AG09309 (cell line): ENCODE data around the gene TSC22D3.

Source experiments
- DNase-seq: peaks from one replicate; pipeline ENCODE4 v3.0.0-alpha.2; 2010; ENCODE audit warnings: low read depth
- H3K4me3 ChIP-seq: 2 replicates; pipeline ENCODE4 v1.5.1; 2011; ENCODE audit warnings: mild to moderate bottlenecking, low read depth, low read length, moderate library complexity; ENCODE audit not compliant: control insufficient read depth
- TF ChIP-seq, protein P1 (sequence below): IDR thresholded peaks from 2 replicates; pipeline ENCODE4 v1.5.1; 2011; ENCODE audit warnings: mild to moderate bottlenecking, low read depth, low read length, inconsistent platforms; ENCODE audit not compliant: insufficient read depth, control insufficient read depth; ENCODE audit errors: missing control alignments

TSC22D3 gene

DNA sequence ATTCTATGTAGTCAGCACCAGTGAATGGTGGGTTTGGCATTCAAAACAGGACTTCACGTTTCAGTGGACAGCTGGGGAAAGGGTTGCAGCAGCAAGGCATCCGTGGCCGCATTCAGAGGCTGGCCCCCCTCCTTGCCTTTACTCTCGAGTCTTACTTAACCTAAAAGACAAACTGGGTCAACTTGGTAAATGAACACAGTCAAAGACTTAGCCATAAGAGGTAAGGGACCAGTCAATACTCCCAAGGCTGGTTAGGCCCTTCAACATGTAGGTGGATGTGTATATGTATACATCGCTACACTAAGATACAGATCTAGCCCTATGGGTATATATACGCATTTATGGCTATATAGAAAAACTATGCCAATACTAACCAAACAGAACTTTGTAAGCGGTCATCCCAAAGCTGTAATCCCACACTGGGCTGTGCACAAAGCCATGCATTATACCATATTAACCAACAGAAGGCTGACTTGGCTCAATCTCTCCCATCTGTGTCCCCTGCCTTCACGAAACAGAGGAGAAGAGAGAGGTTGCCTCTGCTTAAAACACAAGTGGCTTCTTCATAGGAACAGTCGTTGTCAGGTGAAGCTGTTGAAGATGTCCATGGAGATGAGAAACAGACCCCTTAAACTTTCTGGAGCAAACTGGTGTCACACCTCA lies 61.9 kb downstream of the TSC22D3 start:
- H3K4me3 ChIP-seq, result no peak overlapping the region
- TF ChIP-seq, protein P1, sequence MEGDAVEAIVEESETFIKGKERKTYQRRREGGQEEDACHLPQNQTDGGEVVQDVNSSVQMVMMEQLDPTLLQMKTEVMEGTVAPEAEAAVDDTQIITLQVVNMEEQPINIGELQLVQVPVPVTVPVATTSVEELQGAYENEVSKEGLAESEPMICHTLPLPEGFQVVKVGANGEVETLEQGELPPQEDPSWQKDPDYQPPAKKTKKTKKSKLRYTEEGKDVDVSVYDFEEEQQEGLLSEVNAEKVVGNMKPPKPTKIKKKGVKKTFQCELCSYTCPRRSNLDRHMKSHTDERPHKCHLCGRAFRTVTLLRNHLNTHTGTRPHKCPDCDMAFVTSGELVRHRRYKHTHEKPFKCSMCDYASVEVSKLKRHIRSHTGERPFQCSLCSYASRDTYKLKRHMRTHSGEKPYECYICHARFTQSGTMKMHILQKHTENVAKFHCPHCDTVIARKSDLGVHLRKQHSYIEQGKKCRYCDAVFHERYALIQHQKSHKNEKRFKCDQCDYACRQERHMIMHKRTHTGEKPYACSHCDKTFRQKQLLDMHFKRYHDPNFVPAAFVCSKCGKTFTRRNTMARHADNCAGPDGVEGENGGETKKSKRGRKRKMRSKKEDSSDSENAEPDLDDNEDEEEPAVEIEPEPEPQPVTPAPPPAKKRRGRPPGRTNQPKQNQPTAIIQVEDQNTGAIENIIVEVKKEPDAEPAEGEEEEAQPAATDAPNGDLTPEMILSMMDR, result no peak
- DNase-seq, result no peak

DNA sequence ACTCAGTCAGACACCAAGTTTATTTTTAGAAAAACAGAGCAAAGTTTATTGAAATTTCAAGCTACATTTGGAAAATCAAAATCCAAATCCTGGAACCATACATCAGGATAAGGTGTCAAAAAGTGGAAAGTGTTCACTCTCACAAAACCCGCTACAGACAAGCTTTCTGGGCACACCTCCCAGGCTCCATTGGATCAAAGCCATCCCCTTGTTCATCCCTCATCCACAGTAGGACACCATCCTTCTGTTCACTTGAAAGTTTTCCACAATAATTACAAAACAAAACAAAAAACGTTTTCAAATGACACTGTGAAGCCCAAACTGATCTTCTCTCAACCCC lies 62.4 kb downstream of the TSC22D3 start:
- H3K4me3 ChIP-seq, result no peak overlapping the region
- TF ChIP-seq, protein P1, result no peak
- no peak for DNase-seq

GRCh38 chrX:107712231-107713202 lies 63.1 kb downstream of the TSC22D3 start:
- DNase-seq, result no peak
- no peak overlapping the region for H3K4me3 ChIP-seq
- TF ChIP-seq, protein P1, result no peak

- DNase-seq, result no peak
- H3K4me3 ChIP-seq, result no peak overlapping the region
- TF ChIP-seq, protein P1, result no peak
Measured at GRCh38 chrX:107711521-107712181, 63.9 kb downstream of the TSC22D3 start.

- H3K4me3 ChIP-seq, result no peak overlapping the region
- peak; percentile 81 for DNase-seq
- TF ChIP-seq, protein P1, result no peak
Measured at GRCh38 chrX:107710617-107711391, 64.8 kb downstream of the TSC22D3 start.

GRCh38 chrX:107709266-107709806 lies 66.3 kb downstream of the TSC22D3 start:
- TF ChIP-seq, protein P1, result no peak
- no peak for DNase-seq
- H3K4me3 ChIP-seq, result no peak overlapping the region
